K562 (cell line): ENCODE results near the gene GOLGA6B. TPM values are rescaled to one million over a fixed set of nuclear protein-coding genes. Genes with fewer than 3 reads are reported as not detected.
A peak's percentile ranks its signal among the peaks of the same experiment; 100 is the strongest.

Experiments
- ARID4B ChIP-seq: sonication (generic); formaldehyde crosslinking; IDR thresholded peaks from 2 replicates; pipeline ENCODE4 v1.8.0; 2022; ENCODE audit warnings: mild to moderate bottlenecking, missing genetic modification reagents
- ELK3 ChIP-seq: fragments of 450-650 bp; formaldehyde crosslinking; IDR thresholded peaks from 2 replicates; pipeline ENCODE4 v1.4.0; 2020; ENCODE audit warnings: mild to moderate bottlenecking
- KDM4B ChIP-seq, 2 experiments: fragments of 450-650 bp in 1 of 2; sonication (generic) in 1 of 2; IDR thresholded peaks; 2 replicates each; pipeline ENCODE4 v1.6.1; 2016 to 2017; ENCODE audit warnings: borderline replicate concordance in 2 of 2, antibody characterized with exemption in 1 of 2, low read depth in 1 of 2, mild to moderate bottlenecking in 1 of 2
- NR2C2 ChIP-seq, 2 experiments: fragments of 200-800 bp in 1 of 2; sonication (Bioruptor generic) in 1 of 2; sonication (generic) in 1 of 2; formaldehyde crosslinking in 1 of 2; IDR thresholded peaks; 2 replicates each; pipeline versions ENCODE4 v1.6.1 to v1.8.0; 2016 to 2022; ENCODE audit warnings: mild to moderate bottlenecking in 1 of 2, missing compliant biosample characterization in 1 of 2, missing genetic modification characterization in 1 of 2, missing genetic modification reagents in 1 of 2
- PHF20 ChIP-seq: fragments of 450-650 bp; IDR thresholded peaks from 2 replicates; pipeline ENCODE4 v1.6.1; 2018; ENCODE audit not compliant: partially characterized antibody
- TAF9B ChIP-seq: fragments of 450-650 bp; IDR thresholded peaks from 2 replicates; pipeline ENCODE4 v1.6.1; 2018; ENCODE audit warnings: mild to moderate bottlenecking; ENCODE audit not compliant: partially characterized antibody
- polyA plus RNA-seq, 8 experiments: library from polyadenylated mRNA; depleted of rRNA in 4 of 8; stranded (reverse) in 5 of 8; unstranded in 3 of 8; fragments of >200 nt; fragmentation: Nextera tagmentation in 2 of 8; fragmentation: Illumina TruSeq in 1 of 8; extraction: Ambion mirVana in 2 of 8; extraction: Trizol in 1 of 8; gene quantifications; 2 replicates each; pipeline versions ENCODE4 v1.2.1 to v1.2.3, GENCODE V29; 2011 to 2014; ENCODE audit warnings: inconsistent platforms in 1 of 8, missing spikeins in 1 of 8
- total RNA-seq, 7 experiments: library from RNA; depleted of rRNA in 6 of 7; stranded (reverse); fragments of >200 nt in 6 of 7; fragmentation: Illumina TruSeq in 2 of 7; extraction: Trizol in 2 of 7; gene quantifications; 2 replicates each; pipeline versions ENCODE4 v1.2.1 to v1.2.3, GENCODE V29; 2011 to 2021; ENCODE audit warnings: low replicate concordance in 1 of 7
- TF ChIP-seq, protein P1 (sequence below), 2 experiments: fragments of 450-650 bp; formaldehyde crosslinking in 1 of 2; IDR thresholded peaks; 2 replicates each; pipeline versions ENCODE4 v1.4.0 to v1.6.1; 2014 to 2020; ENCODE audit warnings: mild to moderate bottlenecking in 2 of 2, borderline replicate concordance in 1 of 2, low read depth in 1 of 2
- TF ChIP-seq, protein P2 (sequence below): sonication (generic); formaldehyde crosslinking; IDR thresholded peaks from 2 replicates; pipeline ENCODE4 v1.8.1; 2023; ENCODE audit warnings: mild to moderate bottlenecking, missing genetic modification reagents

The GOLGA6B gene
- total and polyA plus RNA-seq, 9 of the 15 experiments (the other 6 are each of a cell fraction or from before 2014, with no cell fraction given): not detected

DNA sequence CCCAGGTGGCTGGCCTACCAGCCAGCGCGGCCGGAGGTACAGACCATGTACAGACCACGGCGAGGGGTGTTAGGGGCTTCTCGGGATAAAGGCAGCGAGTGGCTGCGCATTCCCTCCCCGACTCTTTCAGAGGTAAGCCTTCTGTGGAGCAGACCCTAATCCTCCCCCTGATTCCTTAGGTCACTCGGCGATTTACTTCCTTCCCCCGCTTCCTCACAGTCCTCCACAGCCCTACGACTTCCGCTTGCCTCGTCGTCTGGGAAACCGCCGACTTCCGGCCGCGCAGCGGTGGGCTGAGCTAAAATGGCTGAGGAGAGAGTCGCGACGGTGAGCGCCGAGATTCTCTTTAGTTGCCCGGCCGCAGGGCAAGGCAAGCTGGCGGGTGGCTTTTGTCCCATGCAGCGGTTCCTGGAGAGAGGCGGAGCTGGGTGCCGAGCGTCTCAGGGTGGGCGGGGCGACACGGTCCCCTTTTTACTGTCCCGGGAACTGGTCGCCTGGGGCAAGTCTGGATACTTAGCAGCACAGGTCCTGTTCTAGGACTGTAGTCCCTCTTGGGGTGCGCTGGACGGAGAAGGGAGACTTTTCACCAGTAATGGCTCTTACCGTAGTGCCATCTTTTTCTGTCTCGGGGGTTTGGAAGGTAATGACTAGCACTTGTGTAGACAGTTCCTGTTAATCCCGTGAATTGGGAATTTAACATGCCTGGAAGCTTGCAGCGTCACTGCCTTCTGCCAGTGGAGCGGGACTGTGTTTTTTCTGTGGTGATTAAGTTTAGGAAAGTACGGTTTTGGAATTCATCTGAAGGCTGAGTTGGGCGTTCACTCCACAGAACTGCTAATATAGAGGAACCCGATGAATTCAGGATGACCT is 31.7 kb downstream of the GOLGA6B start, which contains the start of the genes BBS4 and HIGD2B (continued):
- TF ChIP-seq, protein P1, sequence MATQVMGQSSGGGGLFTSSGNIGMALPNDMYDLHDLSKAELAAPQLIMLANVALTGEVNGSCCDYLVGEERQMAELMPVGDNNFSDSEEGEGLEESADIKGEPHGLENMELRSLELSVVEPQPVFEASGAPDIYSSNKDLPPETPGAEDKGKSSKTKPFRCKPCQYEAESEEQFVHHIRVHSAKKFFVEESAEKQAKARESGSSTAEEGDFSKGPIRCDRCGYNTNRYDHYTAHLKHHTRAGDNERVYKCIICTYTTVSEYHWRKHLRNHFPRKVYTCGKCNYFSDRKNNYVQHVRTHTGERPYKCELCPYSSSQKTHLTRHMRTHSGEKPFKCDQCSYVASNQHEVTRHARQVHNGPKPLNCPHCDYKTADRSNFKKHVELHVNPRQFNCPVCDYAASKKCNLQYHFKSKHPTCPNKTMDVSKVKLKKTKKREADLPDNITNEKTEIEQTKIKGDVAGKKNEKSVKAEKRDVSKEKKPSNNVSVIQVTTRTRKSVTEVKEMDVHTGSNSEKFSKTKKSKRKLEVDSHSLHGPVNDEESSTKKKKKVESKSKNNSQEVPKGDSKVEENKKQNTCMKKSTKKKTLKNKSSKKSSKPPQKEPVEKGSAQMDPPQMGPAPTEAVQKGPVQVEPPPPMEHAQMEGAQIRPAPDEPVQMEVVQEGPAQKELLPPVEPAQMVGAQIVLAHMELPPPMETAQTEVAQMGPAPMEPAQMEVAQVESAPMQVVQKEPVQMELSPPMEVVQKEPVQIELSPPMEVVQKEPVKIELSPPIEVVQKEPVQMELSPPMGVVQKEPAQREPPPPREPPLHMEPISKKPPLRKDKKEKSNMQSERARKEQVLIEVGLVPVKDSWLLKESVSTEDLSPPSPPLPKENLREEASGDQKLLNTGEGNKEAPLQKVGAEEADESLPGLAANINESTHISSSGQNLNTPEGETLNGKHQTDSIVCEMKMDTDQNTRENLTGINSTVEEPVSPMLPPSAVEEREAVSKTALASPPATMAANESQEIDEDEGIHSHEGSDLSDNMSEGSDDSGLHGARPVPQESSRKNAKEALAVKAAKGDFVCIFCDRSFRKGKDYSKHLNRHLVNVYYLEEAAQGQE (IDR thresholded peaks at IDR 0.05; ENCODE audit: borderline replicate concordance): no peak
- TF ChIP-seq, protein P1 (CRISPR knock-in tag; IDR thresholded peaks at IDR 0.05; ENCODE audit: low read depth): no peak
- no peak for TF ChIP-seq ELK3 (CRISPR knock-in tag)
- peak; percentile 81 for TF ChIP-seq TAF9B
- no peak; the same call in 1 of the 2 replicates for TF ChIP-seq ARID4B (CRISPR knock-in tag)
- TF ChIP-seq PHF20: peak; percentile 89
- TF ChIP-seq NR2C2 (CRISPR knock-in tag; IDR thresholded peaks at IDR 0.05): peak; percentile 54; the same call in 1 of the 2 replicates
- TF ChIP-seq NR2C2 (tag; IDR thresholded peaks at IDR 0.05): peak; percentile 91
- TF ChIP-seq, protein P2, sequence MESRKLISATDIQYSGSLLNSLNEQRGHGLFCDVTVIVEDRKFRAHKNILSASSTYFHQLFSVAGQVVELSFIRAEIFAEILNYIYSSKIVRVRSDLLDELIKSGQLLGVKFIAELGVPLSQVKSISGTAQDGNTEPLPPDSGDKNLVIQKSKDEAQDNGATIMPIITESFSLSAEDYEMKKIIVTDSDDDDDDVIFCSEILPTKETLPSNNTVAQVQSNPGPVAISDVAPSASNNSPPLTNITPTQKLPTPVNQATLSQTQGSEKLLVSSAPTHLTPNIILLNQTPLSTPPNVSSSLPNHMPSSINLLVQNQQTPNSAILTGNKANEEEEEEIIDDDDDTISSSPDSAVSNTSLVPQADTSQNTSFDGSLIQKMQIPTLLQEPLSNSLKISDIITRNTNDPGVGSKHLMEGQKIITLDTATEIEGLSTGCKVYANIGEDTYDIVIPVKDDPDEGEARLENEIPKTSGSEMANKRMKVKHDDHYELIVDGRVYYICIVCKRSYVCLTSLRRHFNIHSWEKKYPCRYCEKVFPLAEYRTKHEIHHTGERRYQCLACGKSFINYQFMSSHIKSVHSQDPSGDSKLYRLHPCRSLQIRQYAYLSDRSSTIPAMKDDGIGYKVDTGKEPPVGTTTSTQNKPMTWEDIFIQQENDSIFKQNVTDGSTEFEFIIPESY (CRISPR knock-in tag): no peak
- no peak; a peak in 1 of 4 replicates for TF ChIP-seq KDM4B (IDR thresholded peaks at IDR 0.05; ENCODE audit: borderline replicate concordance in 2 of 2, low read depth in 1 of 2)
